HepG2 (cell line): ENCODE results near the gene FAM89B. TPM values are rescaled to one million over a fixed set of nuclear protein-coding genes. Genes with fewer than 3 reads are reported as not detected.
A peak's percentile ranks its signal among the peaks of the same experiment; 100 is the strongest.

Experiments used
- HIVEP1 ChIP-seq: sonication (generic); formaldehyde crosslinking; IDR thresholded peaks from 2 replicates; pipeline ENCODE4 v1.4.0; 2020; ENCODE audit warnings: mild to moderate bottlenecking, missing genetic modification reagents
- JUN ChIP-seq: sonication (generic); formaldehyde crosslinking; IDR thresholded peaks from 2 replicates; pipeline ENCODE4 v1.4.0; 2020; ENCODE audit warnings: mild to moderate bottlenecking, missing genetic modification reagents
- KDM1A ChIP-seq: IDR thresholded peaks from 2 replicates; pipeline ENCODE4 v1.6.1; 2016; ENCODE audit warnings: missing compliant biosample characterization
- LBX2 ChIP-seq: sonication (generic); formaldehyde crosslinking; IDR thresholded peaks from 2 replicates; pipeline ENCODE4 v1.5.0; 2020; ENCODE audit warnings: missing genetic modification reagents, mild to moderate bottlenecking, borderline replicate concordance
- MYC ChIP-seq: sonication (generic); formaldehyde crosslinking; IDR thresholded peaks from 2 replicates; pipeline ENCODE4 v1.9.0; 2021; ENCODE audit warnings: missing genetic modification reagents, borderline replicate concordance
- NCOA1 ChIP-seq: sonication (generic); formaldehyde crosslinking; IDR thresholded peaks from 2 replicates; pipeline ENCODE4 v1.9.0; 2021; ENCODE audit warnings: missing genetic modification reagents
- SALL2 ChIP-seq: sonication (generic); formaldehyde crosslinking; IDR thresholded peaks from 2 replicates; pipeline ENCODE4 v1.8.1; 2023; ENCODE audit warnings: mild to moderate bottlenecking, missing genetic modification reagents, inconsistent platforms
- SOX6 ChIP-seq, 2 experiments: fragments of 450-650 bp in 1 of 2; sonication (generic) in 1 of 2; formaldehyde crosslinking in 1 of 2; IDR thresholded peaks; 2 replicates each; pipeline versions ENCODE4 v1.4.0 to v1.6.1; 2017 to 2020; ENCODE audit warnings: antibody characterized with exemption in 1 of 2, mild to moderate bottlenecking in 1 of 2, missing genetic modification reagents in 1 of 2
- SP1 ChIP-seq, 2 experiments: fragments of 450-650 bp in 1 of 2; sonication (generic) in 1 of 2; formaldehyde crosslinking in 1 of 2; IDR thresholded peaks; 2 replicates each; pipeline versions ENCODE4 v1.4.0 to v1.6.1; 2016 to 2020; ENCODE audit warnings: missing genetic modification reagents in 1 of 2
- TBX2 ChIP-seq: sonication (generic); formaldehyde crosslinking; IDR thresholded peaks from 2 replicates; pipeline ENCODE4 v1.5.0; 2020; ENCODE audit warnings: missing genetic modification reagents, mild to moderate bottlenecking, borderline replicate concordance
- ZBED4 ChIP-seq: sonication (generic); formaldehyde crosslinking; IDR thresholded peaks from 2 replicates; pipeline ENCODE4 v1.4.0; 2020; ENCODE audit warnings: missing genetic modification reagents, borderline replicate concordance
- ZNF207 ChIP-seq: fragments of 450-650 bp; IDR thresholded peaks from 2 replicates; pipeline ENCODE4 v1.6.1; 2016; ENCODE audit warnings: antibody characterized with exemption, borderline replicate concordance
- ZNF503 ChIP-seq: sonication (generic); formaldehyde crosslinking; IDR thresholded peaks from 2 replicates; pipeline ENCODE4 v1.4.0; 2020; ENCODE audit warnings: missing genetic modification reagents
- ZNF556 ChIP-seq: sonication (generic); formaldehyde crosslinking; IDR thresholded peaks from 2 replicates; pipeline ENCODE4 v1.4.0; 2020; ENCODE audit warnings: mild to moderate bottlenecking, missing genetic modification reagents, borderline replicate concordance
- ZNF563 ChIP-seq: sonication (generic); formaldehyde crosslinking; IDR thresholded peaks from 2 replicates; pipeline ENCODE4 v1.8.0; 2022; ENCODE audit warnings: mild to moderate bottlenecking, moderate library complexity, missing genetic modification reagents
- ZNF674 ChIP-seq: sonication (generic); formaldehyde crosslinking; IDR thresholded peaks from 2 replicates; pipeline ENCODE4 v1.5.0; 2020; ENCODE audit warnings: low read depth, mild to moderate bottlenecking, missing genetic modification reagents
- ZNF768 ChIP-seq: sonication (generic); formaldehyde crosslinking; IDR thresholded peaks from 2 replicates; pipeline ENCODE4 v1.4.0; 2020; ENCODE audit warnings: missing genetic modification reagents
- ZNF841 ChIP-seq: sonication (generic); formaldehyde crosslinking; IDR thresholded peaks from 2 replicates; pipeline ENCODE4 v1.8.1; 2023; ENCODE audit warnings: missing genetic modification reagents, borderline replicate concordance
- polyA plus RNA-seq, 8 experiments: library from polyadenylated mRNA; depleted of rRNA in 3 of 8; stranded (reverse) in 7 of 8; unstranded in 1 of 8; fragments of >200 nt; fragmentation: Illumina TruSeq in 4 of 8; extraction: Trizol in 4 of 8; gene quantifications; 2 replicates each; pipeline versions ENCODE4 v1.2.1 to v1.2.3, GENCODE V29; 2011 to 2016; ENCODE audit warnings: low read depth in 4 of 8, missing spikeins in 1 of 8, mixed read lengths in 1 of 8; ENCODE audit not compliant: insufficient read depth in 1 of 8
- total RNA-seq, 5 experiments: library from RNA; depleted of rRNA; stranded (reverse); fragments of >200 nt; fragmentation: Illumina TruSeq; extraction: Trizol; gene quantifications; 2 replicates each; pipeline ENCODE4 v1.2.3, GENCODE V29; 2016; ENCODE audit warnings: low read depth in 1 of 5

FAM89B gene
- total and polyA plus RNA-seq, 2 of the 13 experiments (the other 11 are each of a cell fraction or from before 2014, with no cell fraction given): 5.7 to 8.0 TPM

- TF ChIP-seq LBX2 (CRISPR knock-in tag) (no peak), JUN (CRISPR knock-in tag) (peak; percentile 46; the same call in 1 of the 2 replicates), ZNF207 (no peak), SP1 (IDR thresholded peaks at IDR 0.05) (no peak), SP1 (CRISPR knock-in tag; IDR thresholded peaks at IDR 0.05) (no peak), SALL2 (CRISPR knock-in tag) (peak; percentile 64; the same call in 1 of the 2 replicates), ZBED4 (CRISPR knock-in tag) (no peak), HIVEP1 (CRISPR knock-in tag) (peak; percentile 63; the same call in 1 of the 2 replicates), ZNF841 (CRISPR knock-in tag) (no peak), ZNF674 (CRISPR knock-in tag) (no peak), TBX2 (CRISPR knock-in tag) (peak; percentile 25; the same call in 1 of the 2 replicates), ZNF503 (CRISPR knock-in tag) (peak; percentile 54; the same call in 1 of the 2 replicates), ZNF768 (peak; percentile 98), ZNF563 (CRISPR knock-in tag) (no peak), KDM1A (CRISPR knock-in tag) (peak; percentile 85; the same call in 1 of the 2 replicates), NCOA1 (peak; percentile 75; the same call in 1 of the 2 replicates), ZNF556 (CRISPR knock-in tag) (peak; percentile 41; the same call in 1 of the 2 replicates), SOX6 (IDR thresholded peaks at IDR 0.05) (no peak), SOX6 (CRISPR knock-in tag; IDR thresholded peaks at IDR 0.05) (peak; percentile 86), MYC (CRISPR knock-in tag) (peak; percentile 41; the same call in 1 of the 2 replicates)
These were observed 42.7 kb upstream of the FAM89B start (continued) for GRCh38 chr11:65529475-65530156.
